ENCODE results near the gene TCF4.

Gene TCF4

GRCh38 chr18:55546851-55547704 lies 40.9 kb downstream of the TCF4 start:
- DNase-seq (ENCODE audit: low spot score) = peak; percentile 40

GRCh38 chr18:55544014-55544413 lies 44.0 kb downstream of the TCF4 start:
- no peak for DNase-seq (ENCODE audit: low spot score)

GRCh38 chr18:55543130-55543704 lies 44.8 kb downstream of the TCF4 start:
- DNase-seq (ENCODE audit: low spot score) = no peak

GRCh38 chr18:55541571-55541970 lies 46.4 kb downstream of the TCF4 start:
- no peak for DNase-seq (ENCODE audit: low spot score)

- no peak for DNase-seq (ENCODE audit: low spot score)
These were observed 48.8 kb downstream of the TCF4 start for GRCh38 chr18:55539240-55539639.

GRCh38 chr18:55534996-55535395 lies 53.0 kb downstream of the TCF4 start:
- no peak for DNase-seq (ENCODE audit: low spot score)

GRCh38 chr18:55534547-55534946 lies 53.4 kb downstream of the TCF4 start:
- DNase-seq (ENCODE audit: low spot score) = no peak

GRCh38 chr18:55530166-55530565 lies 57.8 kb downstream of the TCF4 start:
- no peak for DNase-seq (ENCODE audit: low spot score)

GRCh38 chr18:55529581-55529980 lies 58.4 kb downstream of the TCF4 start:
- no peak for DNase-seq (ENCODE audit: low spot score)

GRCh38 chr18:55525845-55526244 lies 62.1 kb downstream of the TCF4 start:
- DNase-seq (ENCODE audit: low spot score) = no peak

- no peak for DNase-seq (ENCODE audit: low spot score)
These were observed 63.5 kb downstream of the TCF4 start for GRCh38 chr18:55524353-55525073.

- no peak for DNase-seq (ENCODE audit: low spot score)
These were observed 65.0 kb downstream of the TCF4 start for GRCh38 chr18:55523001-55523400.

- no peak for DNase-seq (ENCODE audit: low spot score)
These were observed 66.0 kb downstream of the TCF4 start for GRCh38 chr18:55522011-55522410.

GRCh38 chr18:55517055-55517454 lies 70.9 kb downstream of the TCF4 start:
- no peak for DNase-seq (ENCODE audit: low spot score)

GRCh38 chr18:55515941-55516710 lies 71.9 kb downstream of the TCF4 start:
- DNase-seq (ENCODE audit: low spot score) = peak; percentile 12

GRCh38 chr18:55515214-55515613 lies 72.8 kb downstream of the TCF4 start:
- no peak for DNase-seq (ENCODE audit: low spot score)

GRCh38 chr18:55513161-55513560 lies 74.8 kb downstream of the TCF4 start:
- no peak for DNase-seq (ENCODE audit: low spot score)

GRCh38 chr18:55511277-55511676 lies 76.7 kb downstream of the TCF4 start:
- DNase-seq (ENCODE audit: low spot score) = no peak

- DNase-seq (ENCODE audit: low spot score) = no peak
These were observed 77.2 kb downstream of the TCF4 start for GRCh38 chr18:55510809-55511208.

- DNase-seq (ENCODE audit: low spot score) = peak; percentile 46
These were observed 78.2 kb downstream of the TCF4 start for GRCh38 chr18:55509631-55510324.

- no peak for DNase-seq (ENCODE audit: low spot score)
These were observed 79.3 kb downstream of the TCF4 start for GRCh38 chr18:55508651-55509050.

GRCh38 chr18:55506074-55506473 lies 81.9 kb downstream of the TCF4 start:
- DNase-seq (ENCODE audit: low spot score) = no peak
